OCI-LY7 (cell line): Measurements from ENCODE around the gene MED27. TPM values are rescaled to one million over a fixed set of nuclear protein-coding genes. Genes with fewer than 3 reads are reported as not detected.
"Not testable (repeated sequence)": the region's sequence is repeated elsewhere in the genome, so short reads cannot be mapped to it uniquely, and the experiment has no call there.

ENCODE experiments used
- BruUV-seq: library from RNA; stranded (reverse); fragments of 400-500 nt; replicated peaks from 2 replicates; lab custom pipeline; 2021; lab: Mats Ljungman, UMichigan
- CTCF ChIA-PET: fragments of 300-600 bp; sonication (Branson Sonifier 250); formaldehyde crosslinking; loops from one replicate; lab custom pipeline; 2022; ENCODE audit warnings: antibody characterized with exemption; ENCODE audit not compliant: unreplicated experiment; lab: Charles Lee
- POLR2A ChIA-PET: fragments of 300-600 bp; sonication (Branson Sonifier 250); formaldehyde crosslinking; loops from one replicate; lab custom pipeline; 2022; ENCODE audit warnings: antibody characterized with exemption; lab: Charles Lee
- DNase-seq: peaks from one replicate; pipeline ENCODE4 v3.0.0-alpha.2; 2015; ENCODE audit warnings: low spot score
- H2AFZ ChIP-seq: fragments of 200-600 bp; sonication (generic), shearing (Covaris generic); 2 replicates; pipeline ENCODE4 v1.6.1; 2014; ENCODE audit warnings: mild to moderate bottlenecking, antibody characterized with exemption, low read length, moderate library complexity
- H3K27ac ChIP-seq: fragments of 200-600 bp; sonication (generic); 2 replicates; pipeline ENCODE4 v1.5.1; 2014; ENCODE audit warnings: mixed run types, low read depth, mild to moderate bottlenecking, moderate library complexity, low read length, inconsistent platforms; ENCODE audit not compliant: poor library complexity, severe bottlenecking
- H3K36me3 ChIP-seq: fragments of 200-600 bp; sonication (generic); 2 replicates; pipeline ENCODE4 v1.6.1; 2014; ENCODE audit warnings: mild to moderate bottlenecking, antibody characterized with exemption, low read length, moderate library complexity, mixed read lengths; ENCODE audit not compliant: insufficient read depth
- H3K4me1 ChIP-seq: fragments of 200-600 bp; sonication (generic); 2 replicates; pipeline ENCODE4 v1.5.1; 2014; ENCODE audit warnings: mild to moderate bottlenecking, low read length; ENCODE audit not compliant: insufficient read depth, poor library complexity, severe bottlenecking
- H3K4me2 ChIP-seq: fragments of 200-600 bp; sonication (generic); 2 replicates; pipeline ENCODE4 v1.6.1; 2014; ENCODE audit warnings: mild to moderate bottlenecking, low read length
- H3K4me3 ChIP-seq: fragments of 200-600 bp; sonication (generic); 2 replicates; pipeline ENCODE4 v1.5.1; 2014; ENCODE audit warnings: mild to moderate bottlenecking, low read depth, low read length; ENCODE audit not compliant: poor library complexity, severe bottlenecking
- H3K79me2 ChIP-seq: fragments of 200-600 bp; sonication (generic); 2 replicates; pipeline ENCODE4 v1.6.1; 2016; ENCODE audit warnings: low read depth, mild to moderate bottlenecking, low read length, moderate library complexity, mixed read lengths; ENCODE audit not compliant: insufficient read depth
- H3K9me2 ChIP-seq: fragments of 200-600 bp; sonication (generic); 2 replicates; pipeline ENCODE4 v1.6.1; 2016; ENCODE audit warnings: mild to moderate bottlenecking, low read length, mixed read lengths; ENCODE audit not compliant: insufficient read depth
- H3K9me3 ChIP-seq: fragments of 200-600 bp; sonication (generic); 2 replicates; pipeline ENCODE4 v1.6.1; 2014; ENCODE audit warnings: mild to moderate bottlenecking, mixed run types, low read length, mixed read lengths
- H4K20me1 ChIP-seq: fragments of 200-600 bp; sonication (generic); 2 replicates; pipeline ENCODE4 v1.6.1; 2014; ENCODE audit warnings: mild to moderate bottlenecking, antibody characterized with exemption, low read length, moderate library complexity, mixed read lengths; ENCODE audit not compliant: insufficient read depth
- CTCF ChIP-seq: fragments of 200-600 bp; sonication (generic); conservative IDR thresholded peaks from 2 replicates; pipeline ENCODE4 v1.5.1; 2014; ENCODE audit warnings: mild to moderate bottlenecking, antibody characterized with exemption, low read length, moderate library complexity, mixed read lengths
- EZH2phosphoT487 ChIP-seq: fragments of 200-600 bp; sonication (generic); IDR thresholded peaks from 2 replicates; pipeline ENCODE4 v1.6.1; 2018; ENCODE audit warnings: low read depth, borderline replicate concordance, mild to moderate bottlenecking, mixed run types, antibody characterized with exemption, low read length, moderate library complexity, mixed read lengths
- intact Hi-C: fragments of 100-400 bp; cut with micrococcal nuclease; formaldehyde crosslinking; loops from one replicate; pipeline ENCODE4 v1.10.0; 2022; ENCODE audit not compliant: unreplicated experiment
- total RNA-seq, 2 experiments: library from RNA; depleted of rRNA in 1 of 2; stranded (reverse); fragments of >200 nt in 1 of 2; shearing (Covaris generic) in 1 of 2; gene quantifications; 2 replicates each; pipeline ENCODE4 v1.2.3, GENCODE V29; 2014 to 2022

The MED27 gene
- total RNA-seq, 2 experiments from 2014 or later = 23.1 to 32.6 TPM

GRCh38 chr9:131923766-131924165, 155.9 kb downstream of the MED27 start:
- TF ChIP-seq EZH2phosphoT487 (no peak), CTCF (no peak)
- BruUV-seq = no TSS peak

GRCh38 chr9:131923132-131923671, 156.5 kb downstream of the MED27 start:
- POLR2A ChIA-PET = no interaction called here
- no peaks in the 10 kb centered on the region; the same call in 1 of the 2 replicates for H4K20me1 ChIP-seq
- H3K27ac ChIP-seq = no peak overlapping the region
- CTCF ChIA-PET = no interaction called here
- H3K4me3 ChIP-seq = no peak overlapping the region
- intact Hi-C loops = no loop called here
- BruUV-seq = no TSS peak
- no peaks in the 10 kb centered on the region for H3K36me3 ChIP-seq
- no peaks in the 10 kb centered on the region for H3K4me1 ChIP-seq
- H3K4me2 ChIP-seq = no peak overlapping the region
- H3K9me2 ChIP-seq = no peaks in the 10 kb centered on the region
- no peaks in the 10 kb centered on the region for H3K9me3 ChIP-seq
- H2AFZ ChIP-seq = no peak overlapping the region
- TF ChIP-seq CTCF = no peak
- TF ChIP-seq EZH2phosphoT487 = no peak
- no peaks in the 10 kb centered on the region for H3K79me2 ChIP-seq
- DNase-seq = no peak

More at GRCh38 chr9:131923766-131924165, 155.9 kb downstream of the MED27 start:
- Histone ChIP-seq H3K27ac (no peak overlapping the region), H2AFZ (no peak overlapping the region), H3K4me2 (no peak overlapping the region), H3K9me2 (no peaks in the 10 kb centered on the region), H4K20me1 (no peaks in the 10 kb centered on the region; the same call in 1 of the 2 replicates), H3K36me3 (no peaks in the 10 kb centered on the region), H3K9me3 (no peaks in the 10 kb centered on the region), H3K4me1 (no peaks in the 10 kb centered on the region), H3K79me2 (no peaks in the 10 kb centered on the region), H3K4me3 (no peak overlapping the region)
- intact Hi-C loops = no loop called here
- no peak for DNase-seq
- ChIA-PET POLR2A (no interaction called here), CTCF (no interaction called here)

- H3K4me2 ChIP-seq, H3K27ac ChIP-seq, H2AFZ ChIP-seq, CTCF ChIA-PET, BruUV-seq, H4K20me1 ChIP-seq, intact Hi-C loops, DNase-seq, H3K9me2 ChIP-seq, H3K4me3 ChIP-seq, H3K79me2 ChIP-seq, H3K4me1 ChIP-seq, H3K36me3 ChIP-seq, H3K9me3 ChIP-seq: not testable (repeated sequence)
- POLR2A ChIA-PET = interaction anchor here (0.7 kb wide), 1 partner anchor 1050 kb away, joined by 3 read pairs; no protein-coding TSS in a partner anchor
Measured at GRCh38 chr9:131921635-131922034, 158.0 kb downstream of the MED27 start.
